GM20000 (cell line): Measurements from ENCODE around the gene ZNF692.

Experiments
- DNase-seq: peaks from one replicate; pipeline ENCODE4 v3.0.0; 2012; ENCODE audit warnings: low spot score
- TF ChIP-seq, protein P1 (sequence below): IDR thresholded peaks from 2 replicates; pipeline ENCODE4 v1.5.1; 2012; ENCODE audit warnings: mild to moderate bottlenecking, control low read depth; ENCODE audit errors: extremely low read depth, missing control alignments

Gene ZNF692

DNA sequence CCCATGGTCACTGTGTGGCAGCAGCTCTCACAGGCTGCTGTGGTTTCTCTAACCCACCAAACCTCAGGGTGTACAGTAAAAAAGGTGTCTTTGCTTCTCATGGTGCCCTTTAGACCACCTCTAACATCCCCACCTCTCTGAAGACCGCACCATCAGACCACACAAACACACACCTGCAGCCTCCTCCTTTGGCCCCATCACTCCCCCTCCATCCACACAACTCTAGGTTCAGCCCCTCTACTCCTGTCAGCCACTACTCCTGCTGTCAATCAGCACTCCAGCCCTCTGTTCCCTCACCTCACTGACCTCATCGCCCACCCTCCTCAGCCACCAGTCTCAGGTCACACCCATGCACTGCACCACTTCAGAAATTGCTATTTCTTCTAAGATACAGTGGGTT, 7.5 kb downstream of the ZNF692 start:
- DNase-seq, result no peak
- TF ChIP-seq, protein P1, sequence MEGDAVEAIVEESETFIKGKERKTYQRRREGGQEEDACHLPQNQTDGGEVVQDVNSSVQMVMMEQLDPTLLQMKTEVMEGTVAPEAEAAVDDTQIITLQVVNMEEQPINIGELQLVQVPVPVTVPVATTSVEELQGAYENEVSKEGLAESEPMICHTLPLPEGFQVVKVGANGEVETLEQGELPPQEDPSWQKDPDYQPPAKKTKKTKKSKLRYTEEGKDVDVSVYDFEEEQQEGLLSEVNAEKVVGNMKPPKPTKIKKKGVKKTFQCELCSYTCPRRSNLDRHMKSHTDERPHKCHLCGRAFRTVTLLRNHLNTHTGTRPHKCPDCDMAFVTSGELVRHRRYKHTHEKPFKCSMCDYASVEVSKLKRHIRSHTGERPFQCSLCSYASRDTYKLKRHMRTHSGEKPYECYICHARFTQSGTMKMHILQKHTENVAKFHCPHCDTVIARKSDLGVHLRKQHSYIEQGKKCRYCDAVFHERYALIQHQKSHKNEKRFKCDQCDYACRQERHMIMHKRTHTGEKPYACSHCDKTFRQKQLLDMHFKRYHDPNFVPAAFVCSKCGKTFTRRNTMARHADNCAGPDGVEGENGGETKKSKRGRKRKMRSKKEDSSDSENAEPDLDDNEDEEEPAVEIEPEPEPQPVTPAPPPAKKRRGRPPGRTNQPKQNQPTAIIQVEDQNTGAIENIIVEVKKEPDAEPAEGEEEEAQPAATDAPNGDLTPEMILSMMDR, result no peak

DNA sequence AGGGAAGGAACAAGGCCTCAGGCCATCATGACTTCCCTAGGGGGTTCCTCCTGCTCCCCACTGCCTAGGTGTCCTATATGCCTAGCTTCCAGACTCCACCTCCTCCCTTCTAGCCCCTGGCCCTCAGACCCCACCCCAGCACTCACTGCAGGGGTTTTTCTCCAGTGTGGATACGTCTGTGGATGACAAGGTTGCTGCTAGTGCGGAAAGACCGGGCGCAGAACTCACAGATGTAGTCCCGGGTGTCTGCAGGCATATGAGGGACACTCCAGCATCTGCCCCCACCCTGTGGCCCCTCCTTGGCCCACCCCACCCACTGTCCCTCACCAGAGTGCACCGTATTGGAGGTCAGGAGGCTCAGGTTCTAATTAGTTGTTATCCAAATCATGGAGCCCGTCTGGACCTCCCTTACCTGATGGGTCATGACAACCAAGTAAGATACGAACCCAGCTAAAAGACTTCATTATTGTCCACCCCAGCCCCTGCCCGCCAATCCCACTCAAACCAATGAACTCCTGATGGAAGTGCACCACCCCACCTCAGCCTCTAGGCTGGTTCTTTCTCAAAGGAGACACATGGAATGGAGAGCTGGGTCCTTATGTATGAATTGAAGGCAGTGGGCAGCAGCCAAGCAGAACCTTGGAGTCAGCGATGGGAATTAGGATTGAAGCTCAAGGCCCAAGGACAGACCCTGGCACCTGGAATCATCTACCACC, 8.2 kb downstream of the ZNF692 start:
- DNase-seq, result no peak
- TF ChIP-seq, protein P1, result no peak

DNA sequence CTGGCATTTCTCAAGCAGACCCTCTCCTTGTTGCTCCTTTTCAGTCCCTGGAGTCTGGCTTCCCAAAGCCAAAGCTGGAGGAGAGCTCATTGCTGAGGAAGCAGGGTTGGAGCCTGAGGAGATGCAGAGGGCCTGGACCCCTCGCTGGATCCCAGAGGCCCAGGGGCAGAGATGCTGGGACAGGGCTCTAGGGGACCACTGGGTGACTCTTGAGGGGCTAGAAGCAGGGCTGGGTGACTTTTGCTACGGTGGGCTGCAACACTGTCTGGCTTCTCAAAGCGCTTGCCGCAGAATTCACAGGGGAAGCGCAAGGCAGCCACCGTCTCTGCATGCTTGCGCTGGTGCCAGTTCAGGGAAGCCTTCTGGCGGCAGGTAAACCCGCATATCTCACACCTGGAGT, 8.8 kb downstream of the ZNF692 start:
- DNase-seq, result no peak
- TF ChIP-seq, protein P1, result no peak

DNA sequence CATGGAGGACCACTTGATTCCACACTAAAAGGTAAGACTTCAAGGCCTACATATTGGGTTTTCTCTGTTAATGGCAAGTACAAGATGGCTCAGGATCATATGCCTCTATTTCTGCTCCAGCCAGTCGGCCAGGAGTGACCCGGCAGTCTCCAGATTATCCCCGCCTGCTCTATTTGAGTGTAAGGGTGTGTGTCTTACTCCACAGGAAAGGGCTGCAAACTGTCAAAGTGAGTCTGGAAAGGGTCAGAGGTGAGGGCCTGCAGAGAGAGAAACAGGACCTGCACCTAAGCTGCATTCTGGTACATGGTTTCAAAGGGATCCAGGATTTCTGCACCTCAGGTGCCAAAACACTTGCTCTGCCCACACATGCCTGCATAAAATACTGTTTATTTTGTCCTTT, 9.2 kb downstream of the ZNF692 start:
- DNase-seq, result no peak
- TF ChIP-seq, protein P1, result no peak

DNA sequence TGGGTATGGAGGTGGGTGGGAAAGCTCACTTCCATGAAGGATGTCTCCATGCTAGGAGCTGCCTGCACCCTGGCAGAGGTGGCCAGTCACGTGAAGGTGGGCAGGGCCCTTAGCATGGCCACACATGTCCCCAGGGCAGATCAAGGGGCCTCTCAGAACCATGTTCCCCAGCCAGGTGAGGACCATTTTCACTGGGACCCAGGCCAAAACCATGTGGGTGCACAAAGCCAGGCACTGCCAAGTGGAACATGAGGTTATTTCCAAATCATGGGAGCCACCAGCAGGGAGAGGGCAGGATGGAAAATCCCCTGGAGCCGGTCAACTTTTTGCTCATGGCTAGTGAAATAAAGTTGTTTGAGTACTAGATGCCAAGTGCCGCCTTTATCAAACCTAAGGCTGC, 9.7 kb downstream of the ZNF692 start:
- DNase-seq, result no peak
- TF ChIP-seq, protein P1, result no peak

DNA sequence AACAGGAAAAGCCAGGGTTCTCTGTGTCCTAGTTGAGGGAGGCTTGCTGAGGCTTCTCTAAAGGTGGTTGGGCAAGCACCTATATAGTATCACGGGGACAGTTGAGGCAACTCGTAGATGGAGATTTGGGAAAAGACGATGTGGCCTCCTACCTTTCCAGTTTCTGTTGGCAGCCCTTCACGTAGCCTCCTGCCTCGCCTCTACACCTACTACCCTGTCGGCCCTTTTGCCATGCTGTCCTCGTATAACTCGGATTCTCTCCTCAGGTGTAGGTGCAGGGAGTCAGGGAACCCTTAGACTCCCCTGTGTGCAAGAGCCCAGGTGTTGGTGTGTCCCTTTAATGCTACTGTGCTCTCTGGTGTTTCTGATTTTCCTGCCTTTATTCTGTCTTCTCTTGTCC, 10.3 kb downstream of the ZNF692 start:
- TF ChIP-seq, protein P1, result no peak
- no peak for DNase-seq

DNA sequence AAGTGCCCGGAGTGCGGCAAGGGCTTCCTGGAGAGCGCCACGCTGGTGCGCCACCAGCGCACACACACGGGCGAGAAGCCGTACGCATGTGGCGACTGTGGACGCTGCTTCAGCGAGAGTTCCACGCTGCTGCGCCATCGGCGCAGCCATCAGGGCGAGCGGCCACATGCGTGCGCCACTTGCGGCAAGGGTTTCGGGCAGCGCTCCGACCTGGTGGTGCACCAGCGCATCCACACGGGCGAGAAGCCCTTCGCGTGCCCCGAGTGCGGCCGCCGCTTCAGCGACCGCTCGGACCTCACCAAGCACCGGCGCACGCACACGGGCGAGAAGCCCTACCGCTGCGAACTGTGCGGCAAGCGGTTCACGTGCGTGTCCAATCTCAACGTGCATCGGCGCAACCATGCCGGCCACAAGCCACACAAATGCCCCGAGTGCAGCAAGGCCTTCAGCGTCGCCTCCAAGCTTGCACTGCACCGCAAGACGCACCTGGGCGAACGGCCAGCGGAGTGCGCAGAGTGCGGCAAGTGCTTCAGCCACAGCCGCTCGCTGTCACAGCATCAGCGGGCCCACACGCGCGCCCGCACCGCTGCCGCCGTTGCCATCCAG, 10.8 kb downstream of the ZNF692 start:
- no peak for DNase-seq
- TF ChIP-seq, protein P1, result no peak
